KMS-11 (cell line): ENCODE data around the gene LY6G6C.

Experiments
- H2AFZ ChIP-seq: fragments of 200-600 bp; sonication (generic); 2 replicates; pipeline ENCODE4 v1.6.1; 2016; ENCODE audit warnings: antibody characterized with exemption, mixed run types, low read depth
- H3K27ac ChIP-seq: fragments of 200-600 bp; sonication (generic); 2 replicates; pipeline ENCODE4 v1.6.1; 2016; ENCODE audit warnings: mild to moderate bottlenecking, mixed run types
- H3K27me3 ChIP-seq: fragments of 200-600 bp; sonication (generic); 2 replicates; pipeline ENCODE4 v1.6.1; 2017; ENCODE audit warnings: mild to moderate bottlenecking, low read depth, mixed run types, moderate library complexity; ENCODE audit not compliant: insufficient read depth
- H3K36me3 ChIP-seq: fragments of 200-600 bp; sonication (generic); 2 replicates; pipeline ENCODE4 v1.6.1; 2017; ENCODE audit warnings: mild to moderate bottlenecking, mixed run types; ENCODE audit not compliant: insufficient read depth
- H3K4me1 ChIP-seq: fragments of 200-600 bp; sonication (generic); 2 replicates; pipeline ENCODE4 v1.6.1; 2016; ENCODE audit warnings: mild to moderate bottlenecking, low read depth, mixed run types; ENCODE audit not compliant: poor library complexity, severe bottlenecking
- H3K4me2 ChIP-seq: fragments of 200-600 bp; sonication (generic); 2 replicates; pipeline ENCODE4 v1.7.0; 2016; ENCODE audit warnings: mild to moderate bottlenecking, mixed run types
- H3K4me3 ChIP-seq: fragments of 200-600 bp; sonication (generic); IDR thresholded peaks from 2 replicates; pipeline ENCODE4 v1.6.1; 2017; ENCODE audit warnings: low read depth, low read length, mixed read lengths; ENCODE audit not compliant: insufficient read depth
- H3K79me2 ChIP-seq: fragments of 200-600 bp; sonication (generic); 2 replicates; pipeline ENCODE4 v1.6.1; 2016; ENCODE audit warnings: low read depth, mixed run types; ENCODE audit not compliant: insufficient read depth
- H3K9ac ChIP-seq: fragments of 200-600 bp; sonication (generic); 2 replicates; pipeline ENCODE4 v1.6.1; 2016; ENCODE audit warnings: mild to moderate bottlenecking, mixed run types
- H4K20me1 ChIP-seq: fragments of 200-600 bp; sonication (generic); 2 replicates; pipeline ENCODE4 v1.6.1; 2016; ENCODE audit warnings: mild to moderate bottlenecking, mixed run types; ENCODE audit not compliant: insufficient read depth
- CTCF ChIP-seq: fragments of 200-600 bp; sonication (generic); conservative IDR thresholded peaks from 2 replicates; pipeline ENCODE4 v1.6.1; 2017; ENCODE audit warnings: low read depth, mild to moderate bottlenecking, antibody characterized with exemption, low read length, moderate library complexity, mixed read lengths

LY6G6C gene

GRCh38 chr6:31767096-31767645 lies 45.6 kb upstream of the LY6G6C start:
- no peak overlapping the region for H2AFZ ChIP-seq
- no peak overlapping the region for H3K4me3 ChIP-seq
- H3K9ac ChIP-seq = no peak overlapping the region
- no peak overlapping the region for H3K27ac ChIP-seq
- H3K36me3 ChIP-seq = no peaks in the 10 kb centered on the region
- no peak overlapping the region for H3K4me2 ChIP-seq
- no peaks in the 10 kb centered on the region for H3K27me3 ChIP-seq
- TF ChIP-seq CTCF = no peak
- H4K20me1 ChIP-seq = no peaks in the 10 kb centered on the region
- H3K4me1 ChIP-seq = peaks cover 21% of the 10 kb centered on the region
- H3K79me2 ChIP-seq = no peaks in the 10 kb centered on the region

- H3K27ac ChIP-seq = no peak overlapping the region
- H2AFZ ChIP-seq = no peak overlapping the region
- no peak overlapping the region for H3K4me3 ChIP-seq
- no peaks in the 10 kb centered on the region for H4K20me1 ChIP-seq
- TF ChIP-seq CTCF = no peak
- no peak overlapping the region for H3K4me2 ChIP-seq
- H3K27me3 ChIP-seq = no peaks in the 10 kb centered on the region
- no peak overlapping the region for H3K9ac ChIP-seq
- no peaks in the 10 kb centered on the region for H3K36me3 ChIP-seq
- H3K4me1 ChIP-seq = peaks cover 20% of the 10 kb centered on the region
- no peaks in the 10 kb centered on the region for H3K79me2 ChIP-seq
These were observed 44.6 kb upstream of the LY6G6C start for GRCh38 chr6:31765910-31766794.

GRCh38 chr6:31765559-31765909 lies 44.0 kb upstream of the LY6G6C start:
- H3K27ac ChIP-seq = no peak overlapping the region
- no peaks in the 10 kb centered on the region for H3K79me2 ChIP-seq
- no peaks in the 10 kb centered on the region for H3K36me3 ChIP-seq
- H3K4me1 ChIP-seq = peaks cover 14% of the 10 kb centered on the region
- no peak overlapping the region for H3K4me3 ChIP-seq
- no peak overlapping the region for H3K4me2 ChIP-seq
- H4K20me1 ChIP-seq = no peaks in the 10 kb centered on the region
- H2AFZ ChIP-seq = no peak overlapping the region
- TF ChIP-seq CTCF = no peak
- H3K27me3 ChIP-seq = no peaks in the 10 kb centered on the region
- no peak overlapping the region for H3K9ac ChIP-seq

GRCh38 chr6:31764198-31764597 lies 42.7 kb upstream of the LY6G6C start:
- no peak overlapping the region for H3K4me3 ChIP-seq
- no peaks in the 10 kb centered on the region for H3K27me3 ChIP-seq
- no peaks in the 10 kb centered on the region for H4K20me1 ChIP-seq
- H3K36me3 ChIP-seq = no peaks in the 10 kb centered on the region
- peak overlapping the region; percentile 37; the same call in 1 of the 2 replicates for H3K4me2 ChIP-seq
- H3K79me2 ChIP-seq = no peaks in the 10 kb centered on the region
- H3K27ac ChIP-seq = peak overlapping the region; percentile 19; the same call in 1 of the 2 replicates
- no peak overlapping the region for H3K9ac ChIP-seq
- H3K4me1 ChIP-seq = peaks cover 14% of the 10 kb centered on the region
- TF ChIP-seq CTCF = no peak
- H2AFZ ChIP-seq = no peak overlapping the region
